Colon (tissue), 2 donors: ENCODE results near the gene PLCH2.

Experiments used
- FAIRE-seq: peaks from 2 replicates; lab custom pipeline; 2012; peaks lifted over from hg19 to GRCh38; lab: Jason Lieb, UNC
- donor health status: control.
- donor health status: control.

Gene PLCH2

GRCh38 chr1:2501041-2501819 is 25.1 kb downstream of the PLCH2 start:
- FAIRE-seq: no peak

- no peak for FAIRE-seq
These were observed 25.7 kb downstream of the PLCH2 start for GRCh38 chr1:2501820-2502119.

DNA sequence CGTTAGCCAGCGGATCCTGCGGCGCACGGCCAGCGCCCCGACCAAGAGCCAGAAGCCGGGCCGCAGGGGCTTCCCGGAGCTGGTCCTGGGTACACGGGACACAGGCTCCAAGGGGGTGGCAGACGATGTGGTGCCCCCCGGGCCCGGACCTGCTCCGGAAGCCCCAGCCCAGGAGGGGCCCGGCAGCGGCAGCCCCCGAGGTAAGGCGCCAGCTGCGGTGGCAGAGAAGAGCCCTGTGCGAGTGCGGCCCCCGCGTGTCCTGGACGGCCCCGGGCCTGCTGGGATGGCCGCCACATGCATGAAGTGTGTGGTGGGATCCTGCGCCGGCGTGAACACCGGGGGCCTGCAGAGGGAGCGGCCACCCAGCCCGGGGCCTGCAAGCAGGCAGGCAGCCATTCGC is 26.1 kb downstream of the PLCH2 start:
- no peak for FAIRE-seq

DNA sequence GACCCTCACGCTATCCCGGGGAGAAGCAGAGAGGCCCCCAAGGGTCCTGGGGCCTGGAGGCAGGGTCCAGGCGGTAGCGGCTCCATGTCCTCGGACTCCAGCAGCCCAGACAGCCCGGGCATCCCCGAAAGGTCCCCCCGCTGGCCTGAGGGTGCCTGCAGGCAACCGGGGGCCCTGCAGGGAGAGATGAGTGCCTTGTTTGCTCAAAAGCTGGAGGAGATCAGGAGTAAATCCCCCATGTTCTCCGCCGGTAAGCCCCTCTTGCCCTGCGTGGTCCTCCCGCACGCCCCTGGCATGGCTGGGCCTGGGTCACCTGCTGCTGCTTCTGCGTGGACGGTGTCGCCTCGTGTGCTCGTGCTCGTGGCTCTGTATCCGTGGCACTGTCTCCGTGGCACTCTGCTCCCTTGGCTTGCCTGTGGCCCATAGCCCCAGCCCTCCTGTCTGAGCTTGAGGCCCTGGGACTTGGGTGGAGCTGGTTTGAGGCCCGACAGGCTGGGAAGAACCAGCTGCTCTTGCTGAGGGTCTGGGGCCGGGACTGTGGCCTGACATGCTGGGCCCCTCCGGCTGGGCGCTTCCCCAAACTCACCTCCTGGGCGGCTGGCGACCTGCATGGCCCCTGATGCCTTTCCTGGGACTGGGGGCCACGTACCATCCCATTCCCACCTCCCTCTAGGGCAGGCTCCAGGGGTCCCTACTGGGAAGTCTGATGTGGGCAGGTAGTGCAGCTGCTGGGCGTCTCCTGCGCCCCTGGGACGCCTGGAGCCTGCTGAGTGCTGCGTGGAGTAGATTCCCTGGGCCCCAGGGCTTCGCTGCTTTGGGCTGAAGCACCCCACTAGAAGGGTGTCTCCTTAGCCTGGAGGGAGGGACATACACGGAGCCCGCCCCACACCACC is 26.8 kb downstream of the PLCH2 start:
- no peak for FAIRE-seq

DNA sequence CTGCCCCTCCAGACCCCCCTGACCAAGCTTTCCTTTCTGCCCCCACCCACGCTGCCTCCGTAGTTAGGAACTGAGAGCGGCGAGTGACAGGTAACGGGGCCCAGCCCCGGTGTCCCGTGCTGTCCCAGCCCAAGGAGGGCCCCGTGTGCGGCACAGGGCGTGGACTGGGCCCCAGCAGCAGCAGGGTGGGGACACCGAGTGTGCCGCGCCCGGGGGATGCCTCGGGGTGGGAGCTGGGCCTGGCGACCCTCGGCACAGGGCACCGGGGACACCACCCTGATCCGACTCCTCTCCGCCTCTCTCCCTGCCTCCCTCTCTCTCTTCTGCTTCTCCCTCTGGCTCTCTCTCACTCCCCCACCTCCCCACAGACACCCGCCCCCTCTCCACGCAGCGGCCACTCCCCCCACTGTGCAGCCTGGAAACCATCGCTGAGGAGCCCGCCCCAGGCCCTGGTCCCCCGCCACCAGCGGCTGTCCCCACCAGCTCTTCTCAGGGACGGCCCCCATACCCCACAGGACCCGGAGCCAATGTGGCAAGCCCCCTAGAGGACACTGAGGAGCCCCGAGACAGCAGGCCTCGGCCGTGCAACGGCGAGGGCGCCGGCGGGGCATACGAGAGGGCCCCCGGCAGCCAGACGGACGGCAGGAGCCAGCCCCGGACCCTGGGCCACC is 27.6 kb downstream of the PLCH2 start:
- FAIRE-seq: no peak

GRCh38 chr1:2504225-2504948 is 28.3 kb downstream of the PLCH2 start:
- FAIRE-seq: no peak

- no peak for FAIRE-seq
These were observed 28.8 kb downstream of the PLCH2 start for GRCh38 chr1:2504949-2505272.

- no peak for FAIRE-seq
These were observed 29.4 kb downstream of the PLCH2 start for GRCh38 chr1:2505461-2505994.

DNA sequence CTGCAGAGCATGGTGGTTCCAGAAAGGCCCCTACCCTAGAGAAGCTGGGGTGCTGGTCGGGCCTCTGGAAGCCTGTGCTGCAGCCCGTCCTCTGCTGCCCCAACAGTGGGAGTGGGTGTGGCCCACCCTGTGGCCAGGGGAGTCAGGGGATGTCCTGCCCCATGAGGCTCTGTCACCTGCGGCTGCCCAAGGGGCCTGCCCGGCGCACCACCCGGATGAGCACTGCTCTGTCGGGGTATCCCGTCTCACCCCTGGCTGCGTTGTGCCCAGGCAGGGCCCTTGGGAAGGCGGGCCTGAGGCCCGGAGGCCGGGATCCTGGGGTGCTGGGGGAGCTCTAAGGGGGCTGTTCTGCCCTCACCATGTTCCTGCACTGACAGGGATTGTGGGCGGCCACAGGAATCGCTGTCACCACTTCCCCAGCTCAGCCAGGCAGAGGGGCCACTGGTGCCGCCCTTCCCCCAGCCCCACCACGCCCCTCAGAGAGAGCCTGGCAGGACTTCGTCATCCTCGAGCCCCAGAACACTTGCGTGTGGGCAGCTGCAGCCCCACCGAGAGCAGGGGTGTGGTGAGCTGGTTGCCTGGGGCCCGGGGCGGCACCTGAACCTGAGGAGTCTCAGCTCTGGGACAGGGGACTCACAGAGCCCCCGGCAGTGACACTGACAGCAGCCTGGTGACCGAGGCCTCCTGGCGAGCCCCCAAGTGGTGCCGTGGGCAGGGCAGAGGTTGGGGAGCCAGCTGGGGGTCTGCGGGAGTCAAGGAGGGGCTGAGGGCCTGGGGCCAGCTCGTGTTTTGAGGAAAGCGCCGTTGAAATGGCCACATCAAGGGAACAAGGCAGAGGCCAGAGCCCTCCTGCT is 30.1 kb downstream of the PLCH2 start:
- FAIRE-seq: no peak

DNA sequence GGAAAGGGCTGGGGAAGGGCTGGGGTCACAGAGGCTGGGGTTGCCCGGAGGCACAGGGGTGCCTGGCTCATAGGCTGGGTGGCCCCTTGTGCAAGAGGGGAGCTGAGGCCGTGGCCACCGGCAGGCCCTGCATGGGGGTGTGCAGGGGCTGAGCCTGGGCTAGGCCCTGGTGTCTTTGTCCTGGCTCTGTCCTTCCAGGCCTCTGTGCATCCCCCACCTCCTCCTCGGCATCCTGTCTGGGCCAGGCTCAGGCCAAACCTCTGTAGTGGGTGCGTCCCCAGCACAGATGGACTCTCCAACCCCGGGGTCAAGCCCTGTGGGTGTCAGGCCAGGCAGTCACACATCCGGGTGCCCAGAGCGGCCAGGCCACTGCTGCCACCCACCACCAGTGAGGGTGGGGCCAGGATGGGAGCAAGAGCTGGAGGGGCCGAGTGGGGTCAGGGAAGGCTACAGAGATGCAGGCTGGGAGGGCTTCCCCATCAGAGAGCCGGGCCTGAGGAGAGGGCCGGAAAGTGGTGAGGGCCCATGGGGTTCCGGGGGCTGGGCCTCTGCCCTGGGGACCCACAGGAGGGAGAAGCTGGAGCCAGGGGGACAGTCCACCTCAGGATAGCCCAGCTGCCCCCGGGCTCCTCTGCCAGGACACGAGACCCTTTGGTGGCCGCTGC is 30.9 kb downstream of the PLCH2 start:
- FAIRE-seq: no peak

DNA sequence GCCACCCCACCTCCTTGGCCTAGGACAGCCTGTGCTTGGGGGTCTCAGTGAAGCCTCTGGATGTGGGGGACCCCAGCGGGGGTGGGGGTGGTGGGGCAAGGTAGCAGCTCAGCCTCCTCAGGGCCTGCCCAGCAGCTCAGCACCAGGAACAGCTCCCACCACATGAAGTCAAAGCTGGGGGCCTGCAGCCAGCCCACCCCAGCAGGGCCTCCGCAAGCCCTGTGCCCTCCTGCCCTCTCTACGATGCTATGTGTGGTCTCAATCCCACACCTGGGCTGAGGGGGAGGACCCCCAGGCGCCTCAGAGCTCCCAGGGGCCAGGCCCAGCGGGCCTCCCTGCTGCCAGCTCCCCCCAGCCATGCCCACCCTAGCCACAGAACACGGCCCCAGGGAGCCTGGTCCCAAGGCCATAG is 31.7 kb downstream of the PLCH2 start:
- no peak for FAIRE-seq

GRCh38 chr1:2508180-2508579 is 32.1 kb downstream of the PLCH2 start:
- no peak for FAIRE-seq

DNA sequence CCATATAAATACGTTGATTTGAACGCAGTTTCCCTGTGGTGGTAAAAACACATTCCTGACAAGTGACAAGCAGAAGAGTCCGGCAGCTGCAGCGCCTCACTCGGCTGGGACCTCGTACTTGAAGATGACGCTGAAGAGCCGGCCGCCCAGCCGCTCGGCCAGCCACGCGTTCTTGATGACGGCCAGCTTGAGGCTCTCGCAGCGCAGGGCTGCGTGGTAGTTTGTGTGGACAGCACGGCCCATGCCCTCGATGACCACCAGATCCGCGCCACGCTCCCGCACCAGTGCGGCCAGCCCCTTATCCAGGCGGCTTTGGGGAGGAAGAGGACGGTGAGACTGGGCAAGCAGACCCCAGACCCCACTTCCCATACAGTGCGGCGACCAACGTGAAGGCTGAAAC is 32.7 kb downstream of the PLCH2 start:
- FAIRE-seq: no peak

DNA sequence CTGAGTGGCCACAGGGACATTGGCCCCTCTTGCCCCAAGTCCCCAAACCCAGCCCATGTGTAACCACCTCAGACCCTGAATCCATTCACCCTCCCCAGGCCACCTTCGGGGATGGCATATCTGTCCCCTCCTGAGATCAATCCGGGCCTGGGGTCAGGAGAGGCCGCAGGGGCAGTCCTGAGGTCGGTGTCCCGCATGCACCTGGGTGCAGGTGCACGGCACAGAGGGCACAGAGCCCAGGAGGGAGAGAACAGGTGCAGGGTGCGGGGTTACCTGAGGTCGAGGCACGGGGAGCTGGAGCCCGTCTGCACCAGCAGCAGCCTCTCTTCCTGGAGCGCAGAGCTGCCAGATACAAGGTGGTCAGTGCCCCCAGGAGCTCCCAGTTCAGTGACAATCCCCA is 33.5 kb downstream of the PLCH2 start:
- no peak for FAIRE-seq

GRCh38 chr1:2510366-2511155 is 34.5 kb downstream of the PLCH2 start:
- FAIRE-seq: no peak

DNA sequence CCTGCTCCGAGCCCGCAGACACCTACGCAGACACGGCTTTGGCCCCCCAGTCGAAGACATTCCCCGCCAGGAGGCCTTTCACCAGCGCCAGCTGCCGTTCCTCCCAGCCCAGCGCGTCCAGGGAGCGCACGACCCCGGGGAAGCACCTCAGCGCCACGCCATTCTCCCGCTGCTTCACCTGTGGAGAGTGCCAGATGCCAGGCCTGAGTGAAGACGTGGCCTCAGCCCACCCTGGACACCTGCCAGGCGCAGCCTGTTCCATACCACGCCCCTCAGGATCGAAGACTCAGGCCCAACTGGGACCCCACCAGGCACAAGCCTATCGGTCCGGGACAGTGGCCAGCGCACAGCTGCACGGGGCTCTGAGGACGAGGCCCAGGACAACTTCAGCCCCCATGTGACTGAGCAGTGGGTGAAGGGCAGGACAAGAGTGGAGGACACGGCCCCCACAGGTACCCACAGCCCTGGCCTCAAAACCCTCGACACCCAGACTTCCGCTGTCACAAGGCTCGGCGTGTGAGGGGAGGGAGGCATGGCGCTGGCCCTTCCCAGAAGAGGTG is 36.9 kb downstream of the PLCH2 start:
- FAIRE-seq: no peak

DNA sequence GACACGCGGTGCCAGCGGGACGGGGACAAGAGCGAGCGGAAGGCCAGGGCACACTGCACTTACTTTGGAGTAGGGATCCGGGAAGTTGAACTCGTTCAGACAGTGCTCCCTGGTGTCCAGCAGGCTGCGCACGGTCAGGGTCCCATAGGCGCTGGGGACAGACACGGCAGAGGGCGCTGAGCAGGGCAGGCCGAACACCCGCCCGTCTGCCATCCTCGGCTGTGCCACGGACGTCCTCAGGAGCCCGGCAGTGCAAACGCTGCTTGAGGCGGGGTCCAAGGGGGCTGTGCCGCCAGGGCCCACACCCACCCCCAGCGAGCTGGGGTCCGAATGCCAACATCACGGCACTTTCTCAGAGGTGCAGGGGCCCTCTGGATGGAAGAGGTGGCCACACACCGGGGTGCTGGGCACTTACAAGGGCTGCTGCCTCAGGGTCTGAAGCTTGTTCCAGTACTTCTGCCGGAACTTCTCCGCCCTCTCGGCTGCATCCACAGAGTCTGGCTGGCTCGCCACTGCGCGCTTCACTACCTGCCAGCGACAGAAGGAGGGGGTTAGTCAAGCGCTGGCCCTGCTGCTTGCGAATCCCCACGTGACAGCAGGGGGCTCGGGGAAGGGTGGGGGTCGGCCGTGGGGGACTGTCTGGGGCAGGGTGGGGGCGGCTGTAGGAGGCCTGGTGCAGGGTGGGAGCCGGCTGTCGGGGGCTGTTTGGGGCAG is 38.0 kb downstream of the PLCH2 start:
- FAIRE-seq: no peak

DNA sequence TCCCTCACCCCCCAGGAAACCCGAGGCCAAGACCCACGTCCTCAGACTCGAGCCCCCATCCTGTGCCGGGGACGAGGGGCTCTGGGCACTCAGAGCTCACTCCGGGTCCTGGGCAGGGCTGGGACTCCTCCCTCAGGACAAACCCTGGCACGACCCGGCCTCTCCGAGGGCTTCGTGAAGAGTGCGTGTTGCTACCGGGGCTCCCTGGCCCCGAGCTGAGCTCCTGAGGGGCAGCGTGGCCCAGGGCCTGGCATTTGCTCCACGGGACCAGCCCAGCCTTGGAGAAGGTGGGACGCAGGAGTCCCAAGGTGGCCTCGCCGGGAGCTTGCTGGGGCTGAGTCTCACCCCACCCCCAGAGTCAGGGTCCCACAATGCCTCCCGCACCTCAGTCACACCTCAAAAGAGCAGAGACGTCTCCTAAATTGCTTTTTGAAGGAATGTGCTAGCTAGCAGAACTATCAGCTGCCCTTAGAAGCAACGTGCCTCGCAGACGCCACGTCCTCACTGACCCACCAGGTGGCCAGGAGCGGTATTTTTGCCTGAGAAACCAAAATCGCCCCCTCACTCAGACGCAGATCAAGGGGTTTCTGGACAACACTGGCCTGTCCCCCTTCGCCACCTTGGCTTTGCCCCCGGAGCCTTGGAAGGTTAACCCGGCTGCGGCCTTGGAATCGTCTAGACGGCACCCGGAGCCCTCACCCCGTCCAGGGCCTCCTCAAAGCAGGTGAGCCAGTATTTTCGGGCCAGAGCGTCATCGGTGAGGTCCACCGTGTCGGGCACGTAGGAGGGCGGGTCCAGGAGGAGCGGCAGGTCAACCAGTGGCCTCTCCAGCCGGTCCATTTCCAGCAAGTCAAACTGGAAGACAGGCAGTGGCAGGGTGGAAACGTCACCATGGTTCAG is 39.0 kb downstream of the PLCH2 start:
- FAIRE-seq: no peak
